ENCODE results near the gene UGT1A7.

UGT1A7 gene

DNA sequence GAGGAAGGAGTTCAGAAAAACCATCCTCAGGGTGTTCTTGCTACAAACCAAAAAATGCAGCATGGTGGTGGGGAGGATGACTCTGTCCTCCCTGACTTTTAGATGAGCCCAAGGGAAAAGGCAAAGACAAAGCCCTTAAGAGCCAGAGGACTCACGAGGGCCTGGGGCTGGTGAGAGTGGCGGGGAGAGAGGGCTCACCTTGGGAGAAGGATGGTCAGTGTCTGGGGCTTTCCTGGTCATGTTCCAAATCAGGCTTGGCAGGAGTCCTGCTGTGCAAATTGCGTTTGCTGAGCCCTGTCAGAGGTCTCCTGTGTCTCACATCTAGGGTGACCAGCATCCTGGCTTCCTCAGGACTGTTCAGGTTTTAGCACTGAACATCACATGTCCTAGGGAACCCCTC lies 83.1 kb downstream of the UGT1A7 start:
- no peak for DNase-seq

DNA sequence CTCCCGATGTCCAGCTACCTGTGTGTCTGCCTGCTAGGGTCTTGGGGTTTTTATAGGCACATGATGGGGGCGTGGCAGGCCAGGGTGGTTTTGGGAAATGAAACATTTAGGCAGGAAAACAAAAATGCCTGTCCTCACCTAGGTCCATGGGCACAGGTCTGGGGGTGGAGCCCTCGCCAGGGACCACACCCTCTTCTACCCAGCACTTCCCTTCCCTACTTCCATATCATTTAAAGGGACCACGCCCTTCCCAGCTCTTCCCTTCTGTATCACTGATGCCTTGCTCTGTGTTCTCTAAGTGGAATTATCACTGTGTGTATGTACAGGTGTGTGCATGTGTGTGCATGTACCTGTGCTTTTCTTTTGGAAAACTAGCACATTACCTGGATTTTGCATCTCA lies 84.7 kb downstream of the UGT1A7 start:
- DNase-seq: no peak

DNA sequence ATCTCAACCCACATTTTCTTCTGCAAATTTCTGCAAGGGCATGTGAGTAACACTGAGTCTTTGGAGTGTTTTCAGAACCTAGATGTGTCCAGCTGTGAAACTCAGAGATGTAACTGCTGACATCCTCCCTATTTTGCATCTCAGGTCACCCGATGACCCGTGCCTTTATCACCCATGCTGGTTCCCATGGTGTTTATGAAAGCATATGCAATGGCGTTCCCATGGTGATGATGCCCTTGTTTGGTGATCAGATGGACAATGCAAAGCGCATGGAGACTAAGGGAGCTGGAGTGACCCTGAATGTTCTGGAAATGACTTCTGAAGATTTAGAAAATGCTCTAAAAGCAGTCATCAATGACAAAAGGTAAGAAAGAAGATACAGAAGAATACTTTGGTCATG lies 86.4 kb downstream of the UGT1A7 start:
- no peak for DNase-seq

DNA sequence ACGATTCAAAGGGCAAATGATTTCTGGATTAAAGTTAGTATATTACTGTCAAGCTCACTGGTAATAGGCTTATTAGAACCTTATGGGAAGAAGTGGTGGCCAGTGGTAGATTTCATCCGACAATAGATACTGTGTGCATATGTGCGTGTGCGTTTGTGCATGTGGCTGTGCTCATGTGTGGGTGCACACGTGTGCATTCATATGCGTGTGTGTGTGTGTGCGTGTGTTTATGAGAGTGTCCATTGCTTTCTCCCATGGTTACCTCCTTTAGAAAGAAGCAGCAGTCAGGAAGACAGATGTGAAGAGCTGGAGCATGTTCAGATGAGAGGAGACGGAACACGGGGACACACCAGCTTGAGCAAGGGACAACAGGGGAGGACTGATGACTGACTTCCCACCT lies 87.6 kb downstream of the UGT1A7 start:
- DNase-seq: no peak

DNA sequence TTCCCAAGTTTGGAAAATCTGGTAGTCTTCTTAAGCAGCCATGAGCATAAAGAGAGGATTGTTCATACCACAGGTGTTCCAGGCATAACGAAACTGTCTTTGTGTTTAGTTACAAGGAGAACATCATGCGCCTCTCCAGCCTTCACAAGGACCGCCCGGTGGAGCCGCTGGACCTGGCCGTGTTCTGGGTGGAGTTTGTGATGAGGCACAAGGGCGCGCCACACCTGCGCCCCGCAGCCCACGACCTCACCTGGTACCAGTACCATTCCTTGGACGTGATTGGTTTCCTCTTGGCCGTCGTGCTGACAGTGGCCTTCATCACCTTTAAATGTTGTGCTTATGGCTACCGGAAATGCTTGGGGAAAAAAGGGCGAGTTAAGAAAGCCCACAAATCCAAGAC lies 90.5 kb downstream of the UGT1A7 start:
- DNase-seq: no peak

DNA sequence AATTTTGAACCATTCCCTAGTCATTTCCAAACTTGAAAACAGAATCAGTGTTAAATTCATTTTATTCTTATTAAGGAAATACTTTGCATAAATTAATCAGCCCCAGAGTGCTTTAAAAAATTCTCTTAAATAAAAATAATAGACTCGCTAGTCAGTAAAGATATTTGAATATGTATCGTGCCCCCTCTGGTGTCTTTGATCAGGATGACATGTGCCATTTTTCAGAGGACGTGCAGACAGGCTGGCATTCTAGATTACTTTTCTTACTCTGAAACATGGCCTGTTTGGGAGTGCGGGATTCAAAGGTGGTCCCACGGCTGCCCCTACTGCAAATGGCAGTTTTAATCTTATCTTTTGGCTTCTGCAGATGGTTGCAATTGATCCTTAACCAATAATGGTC lies 90.9 kb downstream of the UGT1A7 start:
- no peak for DNase-seq

DNA sequence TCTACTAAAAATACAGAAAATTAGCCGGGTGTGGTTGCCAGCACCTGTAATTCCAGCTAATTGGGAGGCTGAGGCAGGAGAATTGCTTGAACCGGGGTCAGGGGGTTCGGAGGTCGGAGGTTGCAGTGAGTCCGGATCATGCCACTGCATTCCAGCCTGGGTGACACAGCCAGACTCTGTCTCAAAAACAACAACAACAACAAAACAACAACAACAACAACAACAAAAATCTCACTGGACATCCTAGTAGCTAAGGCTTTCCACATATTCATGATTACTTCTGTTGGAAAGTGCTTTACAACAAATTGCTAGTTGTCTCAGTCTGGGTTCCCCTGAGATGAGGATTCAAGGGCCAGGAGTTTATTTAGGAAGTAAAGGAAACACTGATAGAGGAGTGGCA lies 92.2 kb downstream of the UGT1A7 start:
- DNase-seq: no peak

DNA sequence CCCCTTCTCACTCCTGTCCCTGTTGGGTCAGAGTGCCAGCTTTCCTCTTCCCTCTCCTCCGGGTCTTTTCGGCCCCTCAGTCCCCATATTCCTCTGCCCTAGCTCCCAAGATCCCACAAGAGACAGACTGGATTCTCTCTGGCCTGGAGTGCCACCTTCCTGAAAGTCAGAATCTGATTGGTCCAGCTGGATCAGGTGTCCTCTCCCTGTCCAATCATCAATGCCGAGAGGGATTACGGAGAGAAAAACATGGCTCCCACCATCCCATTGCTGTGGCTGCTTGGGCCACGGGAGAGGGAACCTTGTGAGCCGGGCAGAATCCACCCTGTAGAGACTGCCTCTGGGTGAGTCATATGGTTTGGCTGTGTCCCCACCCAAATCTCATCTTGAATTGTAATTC lies 93.7 kb downstream of the UGT1A7 start:
- no peak for DNase-seq

DNA sequence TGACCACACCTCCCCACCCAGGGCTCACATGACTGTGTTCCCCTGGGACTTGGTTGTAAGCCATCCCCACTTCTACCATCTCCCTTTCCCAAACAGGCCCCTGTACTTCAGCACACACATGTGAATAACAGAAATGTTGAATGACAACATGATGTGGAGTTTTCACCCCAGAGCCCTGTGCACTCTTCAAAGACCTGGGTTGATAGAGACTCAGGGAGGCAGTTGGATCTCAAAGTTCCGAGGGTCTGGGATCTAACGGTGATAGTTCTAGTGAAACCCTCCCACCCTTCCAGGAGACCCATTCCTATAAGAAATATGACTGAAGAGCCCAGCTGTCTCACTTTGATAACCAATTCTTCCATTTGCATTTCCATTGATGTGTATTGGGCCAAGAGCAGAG lies 96.3 kb downstream of the UGT1A7 start, which contains the start of gene MROH2A:
MROH2A (plus strand) TSS at position 301 of the 400 bp plus-strand sequence. CDS start 1,029 bp downstream, outside the sequence.
- DNase-seq: no peak

DNA sequence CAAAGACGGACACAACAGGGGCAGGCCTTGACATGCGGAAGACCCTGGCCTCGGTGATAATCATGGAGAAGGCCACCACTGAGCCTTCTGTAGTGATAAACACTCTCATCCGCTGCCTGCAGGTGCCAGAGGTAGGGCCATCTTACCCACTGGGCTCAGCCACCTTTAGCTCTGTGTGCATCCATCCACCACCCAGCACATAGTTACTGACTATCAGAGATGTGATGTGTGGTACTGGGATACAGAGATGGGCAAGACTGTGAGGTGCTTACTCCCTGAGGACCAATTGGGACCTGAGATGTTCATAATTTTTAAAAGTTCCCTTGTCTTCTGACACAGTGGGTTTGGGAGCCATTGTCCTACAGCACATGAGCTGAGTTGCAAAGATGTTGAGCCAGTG lies 98.0 kb downstream of the UGT1A7 start:
- DNase-seq: no peak

DNA sequence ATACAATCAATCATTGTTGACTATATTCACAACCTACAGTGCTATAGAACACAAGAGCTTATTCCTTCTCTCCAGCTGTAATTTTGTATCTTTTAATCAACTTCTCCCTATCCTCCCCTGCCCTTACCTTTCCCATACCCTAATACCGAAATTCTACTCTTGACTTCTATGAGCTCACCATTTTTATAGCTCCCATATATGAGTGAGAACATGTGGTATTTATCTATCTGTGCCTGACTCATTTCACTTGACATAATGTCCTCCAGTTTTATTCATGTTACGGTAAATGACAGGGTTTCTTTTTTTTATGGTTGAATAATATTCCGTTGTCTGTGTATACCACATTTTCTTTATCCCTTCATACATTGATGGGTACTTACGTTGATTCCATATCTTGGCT lies 99.1 kb downstream of the UGT1A7 start:
- DNase-seq: no peak

DNA sequence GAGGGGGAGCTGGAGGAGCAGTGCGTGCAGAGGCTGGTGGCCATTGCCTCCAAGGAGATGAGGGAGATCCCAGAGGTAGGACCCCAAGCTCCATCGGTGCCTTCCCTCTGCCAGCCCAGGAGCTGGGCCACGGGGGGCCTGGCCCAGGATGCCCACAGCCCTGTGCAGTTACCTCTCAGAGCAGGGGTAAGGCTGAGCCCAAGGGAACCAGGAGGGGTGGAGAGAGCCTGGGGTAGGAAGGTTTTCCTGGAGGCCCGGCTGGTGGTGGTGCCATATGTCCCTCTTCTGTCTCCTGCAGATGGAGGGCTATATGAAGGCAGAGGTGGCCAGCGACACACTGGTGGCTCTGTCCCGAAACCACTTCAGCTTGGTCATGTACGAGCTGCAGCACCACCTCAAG lies 107.9 kb downstream of the UGT1A7 start:
- no peak for DNase-seq

DNA sequence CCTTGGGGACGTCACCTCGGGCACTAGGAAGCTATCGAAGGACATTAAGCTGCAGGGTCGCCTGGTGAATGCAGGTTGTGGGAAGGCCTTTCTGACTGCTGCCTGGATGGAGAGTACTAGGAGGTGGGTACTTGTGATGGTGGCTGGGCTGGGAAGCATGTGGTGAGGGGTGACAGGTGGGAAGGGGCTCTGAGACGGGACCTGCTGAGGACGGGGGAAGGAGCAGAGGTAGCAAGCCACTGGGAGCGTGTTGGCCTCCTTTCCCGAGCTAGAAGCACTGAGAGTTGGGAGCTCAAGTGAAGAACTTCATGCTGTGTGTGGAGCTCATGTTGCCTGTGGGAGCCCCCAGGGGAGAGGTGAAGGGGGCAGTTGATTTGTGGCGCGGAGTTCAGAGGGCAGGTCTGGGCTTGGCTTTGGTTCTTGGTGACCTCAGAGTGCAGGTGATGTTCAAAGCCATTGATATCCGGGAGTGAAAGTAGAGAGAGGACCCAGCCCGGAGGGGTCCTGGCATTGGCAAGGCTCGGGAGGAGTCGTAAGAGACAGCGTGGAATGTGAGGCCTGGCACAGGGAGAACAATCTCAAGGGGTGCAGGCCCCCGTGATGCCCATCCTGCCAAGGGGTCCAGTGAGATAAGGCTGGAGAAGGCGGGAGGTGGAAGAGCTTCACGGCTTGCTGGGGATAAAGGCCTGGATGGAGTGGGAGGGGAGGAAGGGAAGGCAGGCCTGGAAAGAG lies 109.6 kb downstream of the UGT1A7 start:
- no peak for DNase-seq

DNA sequence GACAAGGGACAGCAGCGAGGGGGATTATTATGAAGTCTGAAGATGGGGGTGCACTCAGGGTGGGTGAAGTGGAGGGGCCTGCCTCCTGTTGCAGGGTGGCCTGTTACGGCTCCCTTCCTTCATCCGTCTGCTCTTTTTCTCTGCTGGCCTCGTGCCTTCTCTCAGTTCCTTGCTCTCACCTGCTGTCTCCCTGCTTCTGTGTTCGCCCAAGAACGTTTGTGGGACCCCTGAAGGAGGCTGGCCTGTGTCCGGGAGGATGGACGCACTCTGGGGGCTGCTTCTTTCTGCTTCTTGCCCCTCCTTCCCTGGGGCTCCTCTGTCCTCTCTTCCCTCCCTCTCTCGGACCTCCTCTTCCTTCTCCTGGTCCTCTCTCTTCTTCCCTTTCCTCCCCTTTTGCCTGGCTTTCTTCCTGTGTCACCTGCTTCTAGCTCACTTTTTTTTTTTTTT lies 110.2 kb downstream of the UGT1A7 start:
- no peak for DNase-seq

DNA sequence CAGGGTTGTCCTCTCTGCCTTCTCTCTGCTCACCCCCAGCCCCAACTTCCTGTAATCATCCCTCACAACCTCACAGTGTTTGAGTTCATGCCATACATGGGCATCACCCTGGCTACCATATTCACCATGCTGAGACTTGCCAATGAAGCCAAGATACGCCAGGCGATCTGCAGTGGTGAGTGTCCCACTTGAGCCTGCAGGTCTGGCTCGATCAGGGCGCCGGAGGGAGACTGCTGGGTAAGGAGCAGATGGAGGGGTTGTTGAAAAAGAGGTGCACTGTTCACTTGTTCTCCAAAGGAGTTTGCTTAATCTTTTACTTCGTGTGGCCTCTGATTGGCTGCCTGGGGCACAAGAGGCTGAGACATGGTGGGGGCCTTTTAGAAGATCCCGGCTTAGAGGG lies 111.0 kb downstream of the UGT1A7 start:
- DNase-seq: no peak

DNA sequence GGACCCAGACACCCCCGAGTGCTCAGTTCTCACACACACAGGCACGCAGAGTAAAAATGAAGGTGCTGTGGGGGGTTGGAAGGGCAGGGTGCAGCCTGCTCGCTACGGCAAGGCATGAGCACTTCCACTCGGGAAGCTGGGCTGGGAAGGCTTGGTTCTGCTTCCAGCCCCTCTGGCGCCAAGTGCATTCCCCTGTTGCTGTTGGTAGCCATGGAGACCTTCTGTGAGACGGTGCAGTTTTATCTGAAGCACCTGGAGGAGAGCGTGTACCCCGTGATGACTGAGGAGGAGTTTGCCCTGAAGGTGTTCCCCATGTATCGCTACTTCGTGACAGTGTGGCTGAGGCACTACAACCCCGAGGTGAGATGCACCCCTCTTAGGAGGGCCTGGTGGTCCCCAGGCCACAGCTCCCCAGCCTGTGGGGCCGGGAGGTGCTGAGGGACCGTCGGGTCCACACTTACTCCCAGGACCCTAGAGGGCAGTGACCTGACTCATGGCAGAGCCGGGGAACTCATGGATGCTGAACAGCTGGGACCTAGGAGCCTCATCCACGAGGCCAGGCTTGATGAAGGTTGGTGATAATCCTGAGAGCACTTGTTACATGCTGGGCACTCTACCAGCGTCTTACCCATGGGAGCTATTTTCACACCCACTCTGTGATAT lies 111.9 kb downstream of the UGT1A7 start:
- no peak for DNase-seq

DNA sequence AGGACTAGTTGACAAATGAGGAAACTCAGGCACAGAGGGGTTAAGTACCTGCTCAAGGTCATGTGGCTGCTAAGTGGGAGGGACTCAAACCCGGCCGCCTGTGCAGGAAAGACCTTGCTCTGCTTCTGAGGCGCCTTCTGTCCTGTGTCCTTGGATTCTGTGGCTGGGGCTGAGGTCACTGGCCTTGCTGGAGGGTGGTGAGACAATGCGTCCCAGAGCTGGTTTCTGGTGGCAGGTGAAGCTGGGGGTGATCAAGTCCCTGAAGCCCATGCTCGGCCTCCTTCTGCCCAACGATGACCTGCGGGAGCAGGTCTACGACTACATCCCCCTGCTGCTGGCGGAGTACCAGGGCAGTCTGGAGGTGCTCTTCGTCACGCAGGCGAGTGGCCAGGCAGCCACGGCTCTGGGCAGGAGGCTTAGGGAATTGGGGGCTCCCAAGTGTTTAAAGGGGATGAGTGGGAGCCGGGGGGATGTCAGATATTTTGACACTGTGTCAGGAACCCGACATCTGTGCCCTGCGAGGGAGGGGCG lies 112.5 kb downstream of the UGT1A7 start:
- DNase-seq: no peak

DNA sequence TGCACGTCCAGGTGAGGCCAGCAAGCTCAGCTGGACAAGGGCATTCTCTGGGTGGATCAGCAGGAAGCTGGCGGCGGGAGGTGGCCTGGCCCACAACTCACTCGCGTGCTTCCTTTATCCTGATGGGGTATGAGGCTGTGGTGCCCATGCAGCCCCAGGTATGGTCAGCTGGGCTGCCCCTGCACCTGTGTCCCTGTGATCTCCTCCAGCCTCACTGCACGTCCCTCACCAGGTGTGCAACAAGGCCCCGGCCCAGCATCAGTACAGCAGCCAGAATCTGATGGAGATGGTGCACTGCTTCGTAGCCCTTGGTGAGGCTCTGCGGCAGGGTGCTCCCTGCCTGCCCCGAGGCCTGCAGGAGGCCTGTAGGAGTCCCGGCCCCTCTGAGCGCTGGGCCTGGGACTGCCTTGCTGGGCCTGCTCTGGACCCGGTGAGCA lies 114.1 kb downstream of the UGT1A7 start:
- no peak for DNase-seq

DNA sequence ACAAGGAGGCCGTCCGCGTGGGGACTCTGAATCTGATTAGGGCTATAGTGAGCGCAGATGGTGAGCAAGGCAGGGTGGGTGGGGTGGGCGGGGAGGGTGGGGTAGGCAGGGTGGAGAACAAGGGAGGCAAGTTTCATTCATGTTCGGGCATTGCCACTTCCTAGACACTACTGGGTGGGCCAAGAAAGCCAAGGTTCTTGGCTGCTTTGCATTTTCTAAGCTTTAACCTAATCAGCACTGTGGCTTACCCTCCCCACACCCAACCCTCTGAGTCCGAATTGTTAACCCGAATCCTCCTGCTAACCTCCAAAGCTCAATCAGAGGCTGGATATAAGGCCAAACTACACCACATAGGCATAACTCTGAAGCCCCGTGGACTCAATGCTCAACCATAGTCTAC lies 114.6 kb downstream of the UGT1A7 start:
- DNase-seq: no peak

DNA sequence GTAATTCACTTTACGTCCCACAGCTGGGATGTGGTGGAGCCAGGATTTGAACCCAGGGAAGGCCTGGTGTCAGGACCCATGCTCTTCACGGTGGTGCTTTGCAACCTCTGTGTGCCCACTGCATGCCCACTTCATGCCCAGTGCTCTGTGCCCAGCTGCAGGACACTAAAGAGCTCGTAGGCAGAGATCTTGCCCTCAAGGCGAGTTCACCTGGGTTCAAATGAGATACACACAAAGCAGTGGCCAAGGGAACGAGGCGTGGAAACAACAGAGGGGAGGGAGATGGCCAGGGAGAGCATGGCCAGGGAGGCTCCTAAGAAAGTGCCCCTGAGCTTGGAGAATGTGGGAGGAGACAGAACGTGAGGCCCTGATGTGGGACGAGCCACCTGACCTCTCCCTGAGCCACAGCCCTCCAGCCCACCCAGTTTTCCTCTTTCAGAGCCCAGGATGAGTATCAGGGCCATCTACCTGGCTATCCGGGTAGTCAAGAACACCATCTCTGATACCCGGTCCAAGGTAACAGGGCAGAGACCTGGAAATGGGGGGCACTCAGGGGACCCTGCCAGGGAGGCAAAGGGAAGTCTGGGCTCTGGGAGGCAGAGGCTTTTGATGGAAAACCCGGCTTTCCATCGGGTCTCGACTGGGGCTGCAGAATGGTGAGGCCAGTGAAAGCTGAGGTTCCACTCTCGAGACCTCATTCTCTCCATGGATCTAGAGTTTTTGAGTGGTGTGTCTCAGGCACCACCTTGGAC lies 116.8 kb downstream of the UGT1A7 start:
- DNase-seq: no peak

DNA sequence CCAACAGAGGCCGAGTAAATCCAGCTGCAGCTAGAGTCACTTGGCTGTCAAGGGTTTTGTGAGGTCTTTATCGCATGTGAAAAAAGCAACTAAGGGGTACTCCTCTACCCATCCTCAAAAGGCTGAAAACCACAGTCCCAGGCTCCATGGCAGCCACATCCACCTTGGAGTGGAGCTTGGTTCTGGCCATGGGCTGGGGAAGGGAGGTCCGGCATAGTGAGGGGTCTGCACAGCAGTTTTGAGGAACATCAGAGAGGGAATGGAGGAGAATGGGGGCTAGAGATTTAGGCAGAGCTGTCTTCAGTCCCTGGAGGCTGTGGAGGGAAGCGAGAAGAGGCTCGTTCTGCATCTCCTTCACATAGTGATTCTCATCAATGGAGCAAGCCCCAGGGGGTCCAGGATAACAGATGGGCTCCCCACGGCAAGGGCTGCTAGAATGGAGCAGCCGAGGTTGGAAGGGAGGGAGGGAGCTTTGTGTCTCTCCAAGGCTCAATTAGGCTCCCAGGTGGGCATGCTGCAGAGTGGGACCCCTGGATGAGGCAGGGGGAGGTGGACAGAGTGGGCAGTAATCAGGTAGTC lies 117.5 kb downstream of the UGT1A7 start:
- DNase-seq: no peak

DNA sequence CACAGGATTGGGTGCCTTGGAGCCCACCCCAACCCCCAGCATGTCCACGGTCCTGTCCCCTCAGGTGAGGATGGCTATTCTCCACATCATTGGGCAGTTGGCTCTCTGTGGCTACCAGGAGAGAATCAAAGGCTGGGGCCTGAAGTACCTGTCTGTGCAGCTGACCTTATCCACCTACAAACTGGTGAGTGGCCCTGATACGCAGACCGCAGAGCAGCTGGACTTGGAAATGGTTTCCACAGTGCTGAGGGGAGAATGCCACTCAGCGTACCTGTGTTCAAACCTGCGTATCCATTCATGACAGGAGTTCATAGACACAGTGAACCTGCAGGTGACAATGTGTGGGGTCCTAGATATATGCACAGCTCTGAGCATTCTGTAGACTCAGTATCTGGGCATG lies 118.0 kb downstream of the UGT1A7 start:
- no peak for DNase-seq

DNA sequence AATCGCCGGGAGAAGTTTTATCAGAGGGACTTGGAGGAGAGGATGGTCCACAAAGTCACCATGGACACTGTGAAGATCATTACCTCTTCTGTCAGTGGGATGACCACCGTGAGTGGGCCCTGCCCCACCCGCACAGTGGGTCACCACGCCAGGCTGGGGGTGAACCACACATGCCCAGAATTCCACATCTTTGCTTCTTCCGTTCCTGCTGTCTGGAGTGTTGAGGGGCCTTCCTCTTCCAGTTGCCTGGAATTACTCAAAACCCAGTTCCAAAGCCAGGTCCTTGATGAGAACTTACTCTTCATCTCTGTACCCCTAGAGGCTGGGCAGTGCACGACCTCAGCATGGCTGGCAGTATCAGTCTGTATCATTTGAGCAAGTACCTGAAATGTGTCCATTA lies 118.5 kb downstream of the UGT1A7 start:
- no peak for DNase-seq
